DND-41 (cell line): ENCODE data around the gene ACER3.

Source experiments
- ATAC-seq: fragments of 200-7000 bp; cut with Tn5 transposase; 3 replicates; pipeline ENCODE4 v1.9.1; 2021; ENCODE audit warnings: low read depth; ENCODE audit not compliant: insufficient read depth
- DNase-seq: peaks from one replicate; pipeline ENCODE4 v3.0.0-alpha.2; 2020
- H2AFZ ChIP-seq: 2 replicates; pipeline ENCODE4 v1.6.0; 2012; ENCODE audit warnings: low read depth, low read length
- H3K27ac ChIP-seq: 2 replicates; pipeline ENCODE4 v1.5.1; 2012; ENCODE audit warnings: low read length, inconsistent platforms
- H3K27me3 ChIP-seq: fragments of 200-600 bp; sonication (generic); 2 replicates; pipeline ENCODE4 v1.6.0; 2012; ENCODE audit warnings: low read length, mild to moderate bottlenecking, inconsistent platforms; ENCODE audit not compliant: insufficient read depth, poor library complexity
- H3K36me3 ChIP-seq: 2 replicates; pipeline ENCODE4 v1.5.1; 2012; ENCODE audit warnings: low read length, inconsistent platforms; ENCODE audit not compliant: insufficient read depth
- H3K4me1 ChIP-seq: 2 replicates; pipeline ENCODE4 v1.5.1; 2012; ENCODE audit warnings: mild to moderate bottlenecking, low read length; ENCODE audit not compliant: insufficient read depth
- H3K4me2 ChIP-seq: 2 replicates; pipeline ENCODE4 v1.6.0; 2012; ENCODE audit warnings: mild to moderate bottlenecking, moderate library complexity, low read length, inconsistent platforms; ENCODE audit not compliant: insufficient read depth
- H3K4me3 ChIP-seq, 2 experiments: fragments of 200-600 bp in 1 of 2; shearing (Covaris generic) in 1 of 2; 2 replicates each; pipeline ENCODE4 v1.5.1; 2012 to 2016; ENCODE audit warnings: inconsistent platforms in 2 of 2, low read length in 2 of 2, mild to moderate bottlenecking in 2 of 2, low read depth in 1 of 2, moderate library complexity in 1 of 2
- H3K79me2 ChIP-seq: 2 replicates; pipeline ENCODE4 v1.6.0; 2012; ENCODE audit warnings: low read length, inconsistent platforms; ENCODE audit not compliant: insufficient read depth
- H3K9ac ChIP-seq: 2 replicates; pipeline ENCODE4 v1.6.0; 2012; ENCODE audit warnings: low read depth, mild to moderate bottlenecking, inconsistent platforms, low read length, moderate library complexity
- H3K9me3 ChIP-seq: 2 replicates; pipeline ENCODE4 v1.5.1; 2012; ENCODE audit warnings: low read length, moderate library complexity, mild to moderate bottlenecking, inconsistent platforms; ENCODE audit not compliant: insufficient read depth, severe bottlenecking
- H4K20me1 ChIP-seq: 2 replicates; pipeline ENCODE4 v1.6.0; 2012; ENCODE audit warnings: low read length; ENCODE audit not compliant: insufficient read depth
- EZH2 ChIP-seq: IDR thresholded peaks from 3 replicates; pipeline ENCODE4 v1.6.1; 2012; ENCODE audit warnings: borderline replicate concordance, low read depth, mild to moderate bottlenecking, moderate library complexity, low read length, inconsistent platforms; ENCODE audit not compliant: severe bottlenecking
- TF ChIP-seq, protein P1 (sequence below): IDR thresholded peaks from 2 replicates; pipeline ENCODE4 v1.5.1; 2012; ENCODE audit warnings: borderline replicate concordance, low read length, moderate library complexity, mild to moderate bottlenecking; ENCODE audit not compliant: poor library complexity, severe bottlenecking; ENCODE audit errors: extremely low read depth

ACER3 gene

DNA sequence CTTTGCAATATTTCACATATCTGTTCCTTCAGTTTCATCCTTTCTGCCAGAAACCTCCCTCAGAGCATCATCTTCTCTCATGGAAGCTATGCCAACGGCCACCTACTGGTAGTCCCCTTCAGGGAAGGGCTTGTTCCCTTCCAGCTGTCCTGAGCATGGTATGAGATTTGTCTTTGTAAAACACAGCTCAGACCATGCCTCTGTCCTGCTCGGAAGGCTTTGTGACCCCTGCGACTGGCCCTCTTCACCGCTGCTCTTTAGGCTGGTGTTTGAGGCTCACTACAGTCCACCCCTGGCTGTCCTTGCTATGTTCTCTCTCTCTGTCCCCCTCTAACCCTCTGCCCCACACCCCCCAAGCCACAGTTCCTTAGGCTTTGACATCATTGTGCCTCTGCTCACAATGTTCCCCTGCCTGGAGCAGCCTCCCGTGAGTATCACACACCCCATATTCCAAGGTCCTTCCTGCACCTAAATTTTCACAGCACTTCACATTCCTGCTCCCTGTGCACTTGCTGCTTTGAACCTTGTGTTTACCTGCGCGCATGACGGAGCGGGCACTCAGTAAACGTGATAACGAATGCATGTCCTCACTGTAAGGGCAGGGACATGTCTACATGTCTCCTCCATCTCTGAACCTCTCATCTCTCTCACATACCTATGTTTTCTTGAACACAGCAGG lies 24.0 kb upstream of the ACER3 start:
- no peaks in the 10 kb centered on the region for H4K20me1 ChIP-seq
- no peak overlapping the region for H3K27ac ChIP-seq
- H3K9ac ChIP-seq, result no peak overlapping the region
- no peak overlapping the region for H3K4me2 ChIP-seq
- no peaks in the 10 kb centered on the region for H3K9me3 ChIP-seq
- H3K4me1 ChIP-seq, result no peaks in the 10 kb centered on the region
- H2AFZ ChIP-seq, result no peak overlapping the region
- TF ChIP-seq EZH2, result no peak
- TF ChIP-seq, protein P1, sequence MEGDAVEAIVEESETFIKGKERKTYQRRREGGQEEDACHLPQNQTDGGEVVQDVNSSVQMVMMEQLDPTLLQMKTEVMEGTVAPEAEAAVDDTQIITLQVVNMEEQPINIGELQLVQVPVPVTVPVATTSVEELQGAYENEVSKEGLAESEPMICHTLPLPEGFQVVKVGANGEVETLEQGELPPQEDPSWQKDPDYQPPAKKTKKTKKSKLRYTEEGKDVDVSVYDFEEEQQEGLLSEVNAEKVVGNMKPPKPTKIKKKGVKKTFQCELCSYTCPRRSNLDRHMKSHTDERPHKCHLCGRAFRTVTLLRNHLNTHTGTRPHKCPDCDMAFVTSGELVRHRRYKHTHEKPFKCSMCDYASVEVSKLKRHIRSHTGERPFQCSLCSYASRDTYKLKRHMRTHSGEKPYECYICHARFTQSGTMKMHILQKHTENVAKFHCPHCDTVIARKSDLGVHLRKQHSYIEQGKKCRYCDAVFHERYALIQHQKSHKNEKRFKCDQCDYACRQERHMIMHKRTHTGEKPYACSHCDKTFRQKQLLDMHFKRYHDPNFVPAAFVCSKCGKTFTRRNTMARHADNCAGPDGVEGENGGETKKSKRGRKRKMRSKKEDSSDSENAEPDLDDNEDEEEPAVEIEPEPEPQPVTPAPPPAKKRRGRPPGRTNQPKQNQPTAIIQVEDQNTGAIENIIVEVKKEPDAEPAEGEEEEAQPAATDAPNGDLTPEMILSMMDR, result no peak
- no peak for DNase-seq
- no peaks in the 10 kb centered on the region for H3K79me2 ChIP-seq
- no peaks in the 10 kb centered on the region for H3K36me3 ChIP-seq
- peaks cover 20% of the 10 kb centered on the region for H3K27me3 ChIP-seq
- no peak overlapping the region for H3K4me3 ChIP-seq
- no peak for ATAC-seq

DNA sequence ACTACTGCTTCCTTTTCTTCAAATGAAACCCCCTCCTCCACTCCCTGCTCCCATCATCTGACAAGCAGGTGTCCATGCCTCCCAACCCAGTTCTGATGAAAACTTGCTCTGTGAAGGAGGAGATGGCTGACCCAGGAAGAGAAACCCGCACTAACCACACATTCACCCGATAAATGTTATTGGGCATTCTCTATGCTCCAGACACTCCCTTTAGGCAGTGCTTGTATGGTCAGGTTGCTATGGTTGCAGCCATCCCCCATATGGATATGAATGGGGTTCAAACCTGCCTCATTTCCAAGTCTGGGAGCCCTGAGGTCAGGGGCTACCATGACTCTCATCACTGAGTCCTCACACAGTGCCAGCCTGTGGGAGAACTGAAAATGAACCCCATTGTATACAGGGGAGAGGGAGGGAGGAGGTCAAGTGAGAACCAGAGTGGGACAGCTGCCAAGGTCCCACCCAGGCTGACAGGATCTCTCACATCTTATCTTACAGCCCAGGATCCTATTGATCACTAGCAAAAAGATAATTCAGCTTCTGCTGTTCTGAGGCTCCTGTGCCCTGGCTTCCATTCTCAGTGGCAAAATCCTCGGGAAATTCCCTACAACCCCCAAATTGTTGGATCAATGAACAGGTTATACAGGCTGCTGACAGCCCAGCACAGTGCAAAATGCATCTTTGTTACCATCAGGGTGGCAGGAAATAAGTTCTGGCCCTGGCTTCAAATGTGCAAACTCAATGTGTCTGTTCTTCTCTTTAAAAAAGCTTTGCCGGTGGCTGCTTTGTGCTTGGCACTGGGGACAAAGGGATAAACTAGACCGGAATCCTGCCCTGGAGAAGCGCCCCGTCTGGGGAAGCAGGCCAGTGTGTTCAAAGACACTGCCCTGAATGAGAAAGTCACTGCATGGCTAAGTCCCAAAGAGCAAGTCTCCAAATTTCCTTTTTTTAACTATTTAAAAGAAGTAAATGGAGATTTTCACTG lies 22.7 kb upstream of the ACER3 start:
- Histone ChIP-seq H4K20me1 (no peaks in the 10 kb centered on the region), H3K79me2 (no peaks in the 10 kb centered on the region), H3K9me3 (no peaks in the 10 kb centered on the region), H2AFZ (no peak overlapping the region), H3K36me3 (no peaks in the 10 kb centered on the region), H3K27ac (no peak overlapping the region), H3K4me2 (no peak overlapping the region), H3K4me1 (no peaks in the 10 kb centered on the region), H3K9ac (no peak overlapping the region), H3K4me3 (no peak overlapping the region), H3K27me3 (peaks cover 20% of the 10 kb centered on the region)
- TF ChIP-seq, protein P1, result no peak
- TF ChIP-seq EZH2, result no peak
- no peak for DNase-seq
- no peak for ATAC-seq

DNA sequence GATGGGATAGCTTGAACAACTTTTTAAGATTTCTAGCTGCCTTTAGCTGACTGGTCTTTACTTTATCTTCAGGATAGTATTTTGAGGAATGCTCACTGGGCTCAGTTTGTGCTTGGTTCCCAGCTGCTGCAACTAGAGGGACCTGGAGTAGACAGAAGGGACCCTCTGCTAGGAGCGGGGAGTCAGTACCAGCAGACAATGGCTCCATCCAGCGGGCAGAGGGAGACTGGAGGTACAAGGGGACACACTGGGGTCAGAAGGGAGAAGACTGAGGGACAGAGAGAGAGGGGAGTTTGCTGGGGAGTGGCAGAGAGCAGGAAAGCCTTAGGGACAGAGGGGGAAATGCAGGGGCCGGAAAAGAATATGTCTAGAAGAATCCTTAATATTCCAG lies 22.0 kb upstream of the ACER3 start:
- H3K9me3 ChIP-seq, result no peaks in the 10 kb centered on the region
- no peak overlapping the region for H2AFZ ChIP-seq
- H3K4me1 ChIP-seq, result no peaks in the 10 kb centered on the region
- H3K9ac ChIP-seq, result no peak overlapping the region
- H3K27ac ChIP-seq, result no peak overlapping the region
- H3K36me3 ChIP-seq, result no peaks in the 10 kb centered on the region
- DNase-seq, result no peak
- H3K4me3 ChIP-seq, result no peak overlapping the region
- ATAC-seq, result no peak
- no peaks in the 10 kb centered on the region for H4K20me1 ChIP-seq
- H3K4me2 ChIP-seq, result no peak overlapping the region
- no peak for TF ChIP-seq EZH2
- TF ChIP-seq, protein P1, result peak; percentile 43
- H3K27me3 ChIP-seq, result peaks cover 20% of the 10 kb centered on the region
- H3K79me2 ChIP-seq, result no peaks in the 10 kb centered on the region
